GM18909 (cell line): Measurements from ENCODE around the gene KRTAP4-16.
"Not testable (repeated sequence)": the region's sequence is repeated elsewhere in the genome, so short reads cannot be mapped to it uniquely, and the experiment has no call there.

Experiments used
- ATAC-seq: cut with Tn5 transposase; IDR thresholded peaks from one replicate; pipeline ENCODE4 v1.9.1; 2021; ENCODE audit warnings: mild to moderate bottlenecking; ENCODE audit not compliant: unreplicated experiment, poor library complexity

KRTAP4-16 gene

DNA sequence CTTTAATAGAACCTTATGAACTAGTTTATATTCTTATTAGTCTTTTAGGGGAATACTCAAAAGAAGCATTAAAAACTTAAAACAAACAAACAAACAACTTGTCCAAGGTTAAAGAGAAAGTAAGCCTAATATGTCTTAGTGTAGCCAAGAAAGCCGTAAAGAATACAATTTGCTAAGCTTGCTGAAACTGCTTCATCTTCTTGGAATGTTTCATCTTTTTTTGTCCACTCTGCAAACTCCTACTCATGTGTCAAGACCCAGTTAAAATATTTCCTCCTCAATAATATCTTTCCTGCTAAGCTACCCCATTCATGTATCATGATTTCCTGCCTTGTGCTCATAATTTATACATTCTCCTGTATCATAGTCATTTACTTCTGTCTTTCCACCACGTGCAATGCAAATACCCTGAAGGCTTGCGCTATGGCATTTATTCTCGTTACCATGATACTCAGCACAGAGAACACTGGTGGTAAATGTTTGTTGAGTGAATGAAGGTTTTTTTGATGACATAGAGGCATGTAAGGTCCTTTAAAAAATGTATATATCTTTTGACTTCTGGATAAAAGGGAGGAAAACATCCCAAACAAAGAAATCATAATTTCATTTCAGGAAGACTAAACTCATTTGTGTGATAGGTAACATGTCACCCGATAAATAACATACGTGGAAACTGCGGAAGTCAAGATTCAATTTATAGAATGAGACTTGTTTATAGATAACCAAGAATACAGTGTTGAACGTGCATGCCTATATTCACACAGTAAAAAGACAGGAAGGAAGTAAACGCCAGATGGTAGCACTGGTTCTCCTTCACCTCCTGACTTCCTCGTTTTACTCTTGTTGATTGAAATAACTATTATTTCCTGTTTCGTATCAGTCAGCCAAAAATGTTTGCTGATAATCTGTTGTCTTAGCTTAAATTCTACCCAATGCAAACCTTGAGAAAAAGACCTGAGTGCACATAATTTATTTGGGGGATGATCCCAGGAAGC, 18.0 kb upstream of the KRTAP4-16 start:
- ATAC-seq: not testable (repeated sequence)

DNA sequence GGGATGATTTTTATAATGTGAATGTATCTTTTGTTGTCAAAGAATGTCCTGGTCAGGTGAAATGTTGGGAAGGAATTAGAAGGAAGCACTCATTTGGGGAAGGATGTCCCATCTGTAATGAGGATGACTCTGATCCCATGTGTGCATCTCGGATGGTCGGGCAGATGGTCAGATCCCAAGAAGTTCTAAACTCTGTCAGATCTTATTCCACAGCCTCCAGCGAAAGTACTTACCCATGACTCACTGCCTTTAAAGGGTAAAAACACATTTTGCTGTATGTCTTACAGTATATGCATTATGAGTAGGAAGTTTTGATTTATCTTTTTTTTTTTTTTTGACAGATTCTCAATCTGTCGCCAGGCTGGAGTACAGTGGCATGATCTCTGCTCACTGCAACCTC, 16.7 kb upstream of the KRTAP4-16 start:
- no peak for ATAC-seq

DNA sequence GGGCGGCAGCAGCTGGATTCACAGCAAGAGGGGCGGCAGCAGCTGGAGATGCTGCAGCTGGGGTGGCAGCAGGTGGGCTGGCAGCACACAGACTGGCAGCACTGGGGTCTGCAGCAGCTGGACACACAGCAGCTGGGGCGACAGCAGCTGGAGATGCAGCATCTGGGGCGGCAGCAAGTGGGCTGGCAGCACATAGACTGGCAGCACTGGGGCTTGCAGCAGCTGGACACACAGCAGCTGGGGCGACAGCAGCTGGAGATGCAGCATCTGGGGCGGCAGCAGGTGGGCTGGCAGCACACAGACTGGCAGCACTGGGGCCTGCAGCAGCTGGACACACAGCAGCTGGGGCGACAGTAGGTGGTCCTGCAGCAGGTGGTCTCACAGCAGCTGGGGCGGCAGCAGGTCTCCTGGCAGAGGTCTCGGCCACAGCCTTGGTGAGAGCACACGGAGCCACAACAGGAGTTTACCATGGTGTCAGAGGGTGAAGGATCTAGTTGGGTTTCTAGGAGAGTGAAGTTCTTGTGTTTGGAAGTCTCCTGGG, 15.9 kb upstream of the KRTAP4-16 start, which contains the start of gene KRTAP4-11:
Gene KRTAP4-11 (minus strand): TSS at position 528 of the 541 bp plus-strand sequence. CDS start 58 bp downstream, at position 470.
- not testable (repeated sequence) for ATAC-seq

DNA sequence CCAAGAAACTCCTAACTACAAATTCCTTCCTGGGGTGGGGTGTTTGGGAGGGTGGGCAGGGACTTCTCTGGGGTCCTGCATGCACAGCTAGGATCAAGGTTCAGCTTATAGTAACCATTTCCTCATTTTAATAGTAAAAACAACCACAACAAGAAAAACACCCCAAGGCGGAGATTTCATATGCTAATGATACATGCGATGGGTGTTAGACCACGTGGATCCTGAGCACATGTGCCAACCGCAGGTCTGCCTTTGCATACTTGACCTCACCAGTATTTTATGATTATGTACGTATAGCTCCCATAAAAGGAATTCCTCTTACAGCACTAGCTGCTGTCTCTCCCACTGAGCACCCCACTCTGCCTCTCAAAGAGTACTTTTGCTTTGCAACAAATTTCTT, 14.3 kb upstream of the KRTAP4-16 start:
- no peak for ATAC-seq

GRCh38 chr17:41111151-41111885, 9.3 kb upstream of the KRTAP4-16 start:
- no peak for ATAC-seq

DNA sequence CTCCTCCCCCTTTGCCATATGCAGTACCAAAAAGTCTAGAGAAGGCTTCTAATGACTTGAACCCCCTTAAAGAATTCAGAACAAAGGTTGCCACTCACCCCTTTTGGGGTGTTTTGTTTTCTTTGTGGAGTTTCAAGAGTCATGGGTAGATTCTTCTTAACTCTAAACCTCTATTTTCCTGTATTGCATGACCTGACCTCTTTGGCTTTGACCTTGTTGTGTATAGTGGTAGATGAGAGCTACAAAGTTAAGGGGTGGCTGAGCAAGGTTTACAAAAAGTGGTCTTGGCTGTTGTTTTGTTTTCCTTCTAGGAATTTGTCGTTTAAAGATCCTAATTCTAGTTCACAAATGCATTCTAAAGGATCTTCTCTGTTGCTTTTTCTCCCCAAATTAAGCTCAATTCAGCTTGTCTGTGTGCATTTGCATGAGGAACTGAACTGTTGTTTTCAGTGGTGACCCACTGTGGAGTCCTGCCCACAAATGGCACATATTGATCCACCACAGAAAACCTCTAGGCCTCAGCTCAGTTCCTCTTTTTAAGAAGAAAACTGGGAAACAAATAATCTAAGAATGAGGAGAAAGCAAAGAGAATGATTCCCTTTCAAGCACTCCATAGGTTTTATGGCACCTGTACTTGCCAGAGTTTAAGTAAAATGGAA, 6.8 kb upstream of the KRTAP4-16 start:
- not testable (repeated sequence) for ATAC-seq

- ATAC-seq: no peak
Observed at GRCh38 chr17:41107941-41108450, 6.0 kb upstream of the KRTAP4-16 start.

GRCh38 chr17:41105347-41105746, 3.3 kb upstream of the KRTAP4-16 start, which contains the start of gene KRTAP4-9:
Gene KRTAP4-9, plus strand, starts transcription at chr17:41105389. Its CDS starts 0 bp downstream, at chr17:41105389.
- not testable (repeated sequence) for ATAC-seq

GRCh38 chr17:41104386-41105038, 2.5 kb upstream of the KRTAP4-16 start:
- not testable (repeated sequence) for ATAC-seq

- no peak for ATAC-seq
Observed at GRCh38 chr17:41103896-41104295, 1.9 kb upstream of the KRTAP4-16 start.

- not testable (repeated sequence) for ATAC-seq
Observed at GRCh38 chr17:41099682-41100480, 2.1 kb downstream of the KRTAP4-16 start.

DNA sequence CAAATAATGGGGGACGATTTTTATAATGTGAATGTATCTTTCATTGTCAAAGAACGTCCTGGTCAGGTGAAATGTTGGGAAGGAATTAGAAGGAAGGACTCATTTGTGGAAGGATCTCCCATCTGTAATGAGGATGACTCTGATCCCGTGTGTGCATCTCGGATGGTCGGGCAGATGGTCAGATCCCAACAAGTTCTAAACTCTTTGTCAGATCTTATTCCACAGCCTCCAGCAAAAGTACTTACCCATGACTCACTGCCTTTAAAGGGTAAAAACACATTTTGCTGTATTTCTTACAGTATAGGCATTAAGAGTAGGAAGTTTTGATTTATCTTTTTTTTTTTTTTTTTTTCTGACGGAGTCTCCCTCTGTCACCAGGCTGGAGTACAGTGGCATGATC, 3.5 kb downstream of the KRTAP4-16 start:
- no peak for ATAC-seq

- no peak for ATAC-seq
Observed at GRCh38 chr17:41098042-41098441, 4.0 kb downstream of the KRTAP4-16 start, which contains the start of gene KRTAP4-8. Gene KRTAP4-8, minus strand, starts transcription at chr17:41098142. Its CDS starts 58 bp downstream, at chr17:41098084.

- ATAC-seq: no peak
Observed at GRCh38 chr17:41096055-41096454, 6.0 kb downstream of the KRTAP4-16 start.

DNA sequence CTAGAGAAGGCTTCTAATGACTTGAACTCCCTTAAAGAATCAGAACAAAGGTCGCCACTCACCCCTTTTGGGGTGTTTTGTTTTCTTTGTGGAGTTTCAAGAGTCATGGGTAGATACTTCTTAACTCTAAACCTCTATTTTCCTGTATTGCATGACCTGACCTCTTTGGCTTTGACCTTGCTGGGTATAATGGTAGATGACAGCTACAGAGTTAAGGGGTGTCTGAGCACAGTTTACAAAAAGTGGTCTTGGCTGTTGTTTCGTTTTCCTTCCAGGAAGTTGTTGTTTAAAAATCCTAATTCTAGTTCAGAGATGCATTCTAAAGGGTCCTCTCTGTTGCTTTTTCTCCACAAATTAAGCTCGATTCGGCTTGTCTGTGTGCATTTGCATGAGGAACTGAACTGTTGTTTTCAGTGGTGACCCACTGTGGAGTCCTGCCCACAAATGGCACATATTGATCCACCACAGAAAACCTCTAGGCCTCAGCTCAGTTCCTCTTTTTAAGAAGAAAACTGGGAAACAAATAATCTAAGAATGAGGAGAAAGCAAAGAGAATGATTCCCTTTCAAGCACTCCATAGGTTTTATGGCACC, 13.2 kb downstream of the KRTAP4-16 start:
- not testable (repeated sequence) for ATAC-seq

DNA sequence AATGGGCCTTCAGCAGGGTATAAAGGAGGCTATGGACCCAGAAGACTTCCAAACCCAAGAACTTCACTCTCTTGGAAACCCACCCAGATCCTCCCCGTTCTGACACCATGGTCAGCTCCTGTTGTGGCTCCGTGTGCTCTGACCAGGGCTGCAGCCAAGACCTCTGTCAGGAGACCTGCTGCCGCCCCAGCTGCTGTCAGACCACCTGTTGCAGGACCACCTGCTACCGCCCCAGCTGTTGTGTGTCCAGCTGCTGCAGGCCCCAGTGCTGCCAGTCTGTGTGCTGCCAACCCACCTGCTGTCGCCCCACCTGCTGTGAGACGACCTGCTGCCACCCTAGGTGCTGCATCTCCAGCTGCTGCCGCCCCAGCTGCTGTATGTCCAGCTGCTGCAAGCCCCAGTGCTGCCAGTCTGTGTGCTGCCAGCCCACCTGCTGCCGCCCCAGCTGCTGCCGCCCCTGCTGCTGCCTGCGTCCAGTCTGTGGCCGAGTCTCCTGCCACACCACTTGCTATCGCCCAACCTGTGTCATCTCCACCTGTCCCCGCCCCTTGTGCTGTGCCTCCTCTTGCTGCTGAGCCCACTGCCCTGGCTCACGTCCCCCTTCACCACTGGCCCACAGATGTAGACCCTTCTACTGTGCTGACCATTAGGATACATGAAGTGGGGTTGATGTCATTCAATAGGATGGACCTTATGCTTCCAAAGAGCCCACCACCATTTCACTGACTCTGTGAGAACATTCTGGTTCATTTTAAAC, 17.7 kb downstream of the KRTAP4-16 start, which contains the start of gene KRTAP4-7:
Gene KRTAP4-7 (plus strand): TSS at position 51 of the 757 bp plus-strand sequence. CDS start 57 bp downstream, at position 108.
- ATAC-seq: not testable (repeated sequence)

DNA sequence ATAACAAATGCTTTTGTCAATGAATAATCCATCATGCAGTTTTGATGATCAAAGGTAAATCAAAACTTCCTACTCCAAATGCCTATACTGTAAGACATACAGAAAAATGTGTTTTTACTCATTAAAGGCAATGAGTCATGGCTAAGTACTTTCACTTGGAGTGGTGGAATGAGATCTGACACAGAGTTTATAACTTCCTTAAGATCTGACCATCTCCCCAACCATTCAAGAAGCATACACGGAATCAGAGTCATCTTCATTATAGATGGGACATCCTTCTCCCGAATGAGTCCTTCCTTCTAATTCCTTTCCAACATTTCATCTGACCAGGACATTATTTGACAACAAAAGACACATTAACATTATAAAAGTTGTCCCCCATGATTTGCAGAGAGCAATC, 18.6 kb downstream of the KRTAP4-16 start:
- not testable (repeated sequence) for ATAC-seq
